HG03060 (cell line): Measurements from ENCODE around the gene FBXO44.
"Not testable (repeated sequence)": the region's sequence is repeated elsewhere in the genome, so short reads cannot be mapped to it uniquely, and the experiment has no call there.

Experiments used
- ATAC-seq: cut with Tn5 transposase; IDR thresholded peaks from one replicate; pipeline ENCODE4 v1.9.1; 2021; ENCODE audit warnings: low read depth, moderate number of reproducible peaks; ENCODE audit not compliant: unreplicated experiment

FBXO44 gene

DNA sequence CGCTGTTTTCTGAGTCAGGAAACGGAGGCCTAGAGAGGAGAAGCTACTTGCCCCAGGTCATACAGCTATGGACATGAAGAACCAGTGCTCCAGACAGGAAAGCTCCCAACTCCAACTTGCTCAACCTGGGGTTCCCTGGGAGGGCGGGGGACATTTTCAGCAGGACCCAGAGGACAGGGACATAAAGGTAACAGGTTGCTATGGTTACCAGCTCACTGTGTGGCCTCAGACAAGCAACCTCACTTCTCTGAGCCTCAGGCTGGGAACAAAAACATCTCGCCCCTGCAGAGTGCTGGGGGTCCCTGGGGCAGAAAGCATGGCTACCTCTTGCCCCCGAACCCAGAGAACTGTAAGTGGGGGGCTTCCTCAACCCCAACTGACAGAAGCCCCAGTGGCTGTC lies 16.6 kb upstream of the FBXO44 start:
- ATAC-seq: no peak

DNA sequence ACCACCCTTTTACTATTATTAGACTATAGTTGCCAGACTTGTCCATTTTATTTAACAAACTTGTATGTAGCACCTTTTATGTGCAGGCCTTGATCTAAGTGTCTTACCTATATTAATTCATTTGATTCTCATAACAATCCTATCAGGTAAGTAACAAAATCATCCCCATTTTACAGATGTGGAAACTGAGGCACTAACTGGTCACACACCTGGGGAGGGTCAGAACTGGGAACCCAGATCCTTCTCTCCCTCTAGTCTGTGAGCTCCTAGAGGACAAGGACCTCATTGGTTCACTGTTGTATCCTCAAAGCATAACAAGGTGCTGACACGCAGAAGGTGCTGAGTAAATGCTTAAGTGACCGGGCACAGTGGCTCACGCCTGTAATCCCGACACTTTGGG lies 15.3 kb upstream of the FBXO44 start:
- no peak for ATAC-seq

DNA sequence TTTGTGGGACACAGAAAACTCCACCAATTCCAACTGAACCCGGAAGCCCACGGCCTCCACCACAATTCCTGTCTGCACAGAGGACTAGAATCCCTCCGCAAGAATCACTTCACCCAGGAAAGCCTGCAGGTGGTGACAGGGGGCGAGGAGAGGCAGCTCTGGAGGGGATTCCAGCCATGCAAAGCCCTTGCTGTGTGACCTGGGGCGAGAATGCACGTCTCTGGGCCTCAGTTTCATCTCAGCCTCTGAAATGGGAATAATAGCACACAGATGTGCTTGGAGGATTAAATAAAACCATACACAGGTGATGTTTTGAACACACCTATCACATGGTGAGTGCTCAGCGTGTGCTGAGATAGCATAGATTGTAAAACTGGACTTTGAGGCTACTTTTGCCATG lies 14.6 kb upstream of the FBXO44 start:
- no peak for ATAC-seq

DNA sequence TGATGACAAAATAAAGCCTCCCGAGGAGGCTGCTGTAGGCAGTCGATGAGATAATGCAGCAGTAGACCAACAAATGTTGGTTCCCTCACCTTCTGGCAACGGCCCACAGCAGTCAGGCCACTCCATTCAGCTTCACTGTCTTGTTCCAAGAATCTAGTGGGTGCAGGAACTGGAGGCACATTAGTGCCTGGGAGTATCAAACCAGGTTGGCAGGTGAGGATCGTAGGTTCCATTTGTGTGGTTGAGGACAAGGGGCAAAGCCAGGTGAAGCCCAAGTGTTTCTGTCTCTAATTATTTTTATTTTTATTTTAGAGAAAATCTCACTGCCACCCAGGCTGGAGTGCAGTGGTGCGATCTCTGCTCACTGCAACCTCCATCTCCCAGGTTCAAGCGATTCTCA lies 13.7 kb upstream of the FBXO44 start:
- no peak for ATAC-seq

DNA sequence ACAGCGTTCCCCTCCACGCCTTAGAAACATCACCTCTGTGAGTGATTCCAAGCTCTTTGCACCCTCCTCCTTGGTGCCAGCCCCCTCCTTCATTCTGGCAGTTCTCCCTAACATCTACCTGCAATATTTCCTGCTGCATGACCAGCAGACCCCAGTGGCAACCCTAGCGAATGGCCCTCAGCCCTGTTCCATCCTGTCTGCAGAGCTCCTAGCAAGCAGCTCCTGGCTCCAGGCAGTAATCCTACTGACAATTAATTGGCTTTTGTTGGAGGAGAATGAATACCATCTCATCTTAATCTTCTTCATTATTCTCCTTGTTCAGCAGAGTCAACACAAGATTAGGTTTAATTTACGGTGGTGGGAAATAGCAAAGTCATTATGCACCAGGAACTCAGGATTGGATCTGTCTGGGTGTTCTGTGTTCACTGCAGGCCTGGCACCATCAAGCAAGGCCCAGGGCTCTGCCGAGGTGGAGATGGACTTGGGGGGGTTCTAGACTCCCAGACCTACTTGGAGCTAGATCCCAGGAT lies 12.8 kb upstream of the FBXO44 start:
- no peak for ATAC-seq

DNA sequence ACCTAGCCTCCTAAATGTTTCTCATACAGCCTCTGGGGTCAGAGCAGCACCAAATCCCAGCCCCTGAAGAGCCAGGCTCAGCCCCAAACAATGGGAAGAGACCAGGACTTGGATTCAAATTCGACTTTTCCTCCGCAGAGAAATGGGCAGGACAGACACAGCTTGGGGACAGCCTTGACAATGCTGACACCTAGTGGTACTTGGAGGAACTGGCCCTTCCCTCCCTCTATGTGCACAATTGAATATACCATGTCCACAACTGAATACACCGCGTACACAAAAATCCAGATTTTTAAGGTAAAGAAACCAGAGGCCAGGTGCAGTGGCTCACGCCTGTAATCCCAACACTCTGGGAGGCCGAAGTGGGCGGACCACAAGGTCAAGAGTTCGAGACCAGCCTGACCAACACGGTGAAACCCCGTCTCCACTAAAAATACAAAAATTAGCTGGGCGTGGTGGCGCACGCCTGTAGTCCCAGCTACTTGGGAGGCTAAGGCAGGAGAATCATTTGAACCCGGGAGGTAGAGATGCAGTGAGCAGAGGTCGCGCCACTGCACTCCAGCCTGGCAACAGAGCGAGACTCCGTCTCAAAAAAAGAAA lies 12.2 kb upstream of the FBXO44 start:
- ATAC-seq: not testable (repeated sequence)

DNA sequence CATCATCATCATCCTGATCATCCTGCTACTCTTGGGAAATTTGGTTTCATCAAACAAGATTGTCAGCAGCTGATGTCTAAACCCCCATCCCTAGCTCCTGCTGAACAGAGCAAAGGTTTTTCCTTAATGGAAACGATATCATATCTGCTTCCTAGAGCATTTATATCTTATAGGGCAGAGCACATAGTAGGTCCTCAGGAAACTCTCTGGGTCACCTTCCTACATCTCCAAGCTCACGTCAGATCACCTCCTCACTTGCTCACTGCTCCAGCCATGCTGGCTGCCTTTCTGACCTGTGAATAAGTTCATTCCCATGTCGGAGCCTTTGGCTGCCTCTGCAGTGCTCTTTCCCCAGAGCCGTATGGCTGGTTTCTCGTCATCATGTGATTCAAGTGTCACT lies 10.9 kb upstream of the FBXO44 start:
- no peak for ATAC-seq

DNA sequence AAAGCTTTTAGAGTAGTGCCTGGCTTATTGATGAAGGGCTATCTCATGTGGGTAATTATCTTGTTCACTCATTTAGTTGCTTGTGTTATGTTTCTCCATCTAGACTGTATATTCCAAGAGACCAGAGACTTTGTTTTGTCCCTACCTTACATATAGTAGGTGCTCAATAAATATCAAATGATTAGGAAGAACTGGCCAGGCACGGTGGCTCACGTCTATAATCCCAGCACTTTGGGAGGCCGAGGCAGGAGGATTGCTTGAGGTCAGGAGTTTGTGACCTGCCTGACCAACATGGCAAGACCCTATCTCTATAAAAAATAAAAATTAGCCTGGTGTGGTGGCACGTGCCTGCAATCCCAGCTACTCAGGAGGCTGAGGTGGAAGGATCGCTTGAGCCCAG lies 9.4 kb upstream of the FBXO44 start:
- ATAC-seq: no peak

DNA sequence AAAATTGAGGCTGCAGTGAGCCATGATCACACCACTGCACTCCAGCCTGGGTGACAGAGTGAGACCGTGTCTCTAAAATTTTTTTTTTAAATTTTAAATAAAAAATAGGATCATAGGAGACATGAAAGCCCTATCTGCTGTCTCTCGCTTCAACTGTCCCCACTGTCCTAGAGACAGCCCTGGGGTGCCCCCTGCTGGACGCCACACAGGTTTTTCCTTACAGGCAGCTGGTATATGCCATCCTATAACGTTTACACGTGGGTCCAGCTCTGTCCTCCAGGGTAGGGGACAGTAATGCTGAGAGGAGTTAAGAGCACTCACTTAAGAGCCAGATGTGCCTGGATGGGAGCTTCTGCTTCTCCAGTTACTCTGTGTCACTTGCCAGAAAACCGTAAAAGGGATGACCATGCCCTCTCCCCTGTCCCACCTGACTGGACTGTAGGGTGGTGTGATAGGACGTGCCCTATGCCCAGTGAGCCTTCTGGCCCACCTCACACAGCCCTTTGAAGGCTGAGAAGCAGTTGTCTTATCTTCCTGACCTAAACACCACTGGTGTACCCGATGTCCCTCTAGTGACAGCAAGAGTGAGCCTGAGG lies 8.9 kb upstream of the FBXO44 start:
- ATAC-seq: no peak

DNA sequence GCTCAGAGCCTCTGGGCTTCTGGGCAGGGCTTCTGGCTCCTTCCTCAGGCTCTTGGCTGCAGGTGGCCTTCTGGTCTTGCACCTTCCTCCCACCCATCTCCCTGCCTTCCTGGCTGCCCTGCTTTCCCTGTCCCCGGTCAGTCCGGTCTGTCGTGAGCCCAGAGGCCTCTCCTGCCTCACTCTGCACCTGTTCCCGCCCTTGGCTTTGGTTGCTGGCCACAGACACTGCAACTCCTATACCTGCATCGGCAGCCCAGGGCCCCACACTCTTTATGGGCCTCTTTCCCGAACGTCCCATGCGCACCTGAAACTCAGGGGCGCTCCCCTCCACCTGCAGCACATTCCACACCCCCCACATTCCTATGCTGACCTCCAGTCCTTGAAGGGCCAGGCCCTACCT lies 8.4 kb upstream of the FBXO44 start:
- no peak for ATAC-seq

DNA sequence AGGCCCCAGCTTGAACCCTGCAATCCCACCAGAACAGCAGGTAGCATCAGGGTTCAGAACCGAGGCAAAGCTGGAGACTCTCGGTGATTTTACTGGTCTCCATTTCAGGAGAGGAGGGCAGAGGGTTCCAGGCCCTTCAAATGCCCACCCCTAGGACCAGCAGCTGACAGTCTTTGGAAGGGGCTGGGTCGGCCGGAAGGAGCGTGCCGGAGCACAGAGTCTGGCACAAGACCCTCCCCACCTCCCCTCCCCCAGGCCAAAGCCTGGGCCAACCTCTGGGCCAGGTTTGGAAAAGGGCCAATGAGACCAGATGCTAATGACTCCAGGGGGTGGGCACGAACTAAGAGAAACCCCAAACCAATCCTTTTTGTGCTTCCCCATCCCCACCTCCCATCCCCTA lies 7.3 kb upstream of the FBXO44 start:
- no peak for ATAC-seq

DNA sequence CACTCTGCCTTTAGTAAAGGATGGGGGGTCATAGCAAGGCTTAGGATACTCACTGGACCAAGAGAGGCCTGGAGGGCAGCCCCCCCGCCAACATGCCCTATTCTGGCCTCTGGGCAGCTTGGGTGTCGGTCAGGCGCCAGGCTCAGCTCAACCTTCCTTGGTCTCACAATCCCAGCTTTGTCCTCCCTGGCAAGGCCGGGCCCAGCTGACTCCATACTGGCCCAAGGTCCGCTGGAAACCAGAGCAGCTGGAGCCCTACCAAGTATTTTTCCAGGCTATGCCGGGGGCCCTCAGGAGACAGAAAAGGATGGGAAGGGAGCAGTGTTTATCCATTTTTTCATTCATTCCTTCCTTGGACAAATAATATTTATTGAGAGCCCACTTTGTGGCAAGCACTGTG lies 6.6 kb upstream of the FBXO44 start:
- no peak for ATAC-seq

DNA sequence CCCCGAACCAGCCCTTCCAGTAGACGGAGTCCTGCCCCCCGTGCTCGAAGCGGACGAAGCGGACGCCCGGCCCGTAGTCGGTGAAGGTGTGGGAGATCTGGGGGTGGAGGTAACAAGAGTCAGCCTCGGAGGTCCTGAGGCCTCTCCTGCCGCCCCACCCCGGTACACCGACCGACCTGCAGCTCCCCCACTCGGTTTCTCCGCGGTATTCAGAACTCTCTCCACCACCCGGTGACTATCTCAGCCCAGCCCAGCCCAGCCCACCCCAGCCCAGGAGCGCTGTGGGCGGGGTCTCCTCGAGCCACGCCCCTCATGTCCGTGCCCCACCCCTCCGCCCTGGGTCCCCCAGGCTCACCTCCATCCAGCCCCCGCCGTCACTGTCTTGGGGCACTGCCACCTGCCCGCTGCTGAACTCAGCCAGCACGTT lies 5.9 kb upstream of the FBXO44 start:
- ATAC-seq: no peak

DNA sequence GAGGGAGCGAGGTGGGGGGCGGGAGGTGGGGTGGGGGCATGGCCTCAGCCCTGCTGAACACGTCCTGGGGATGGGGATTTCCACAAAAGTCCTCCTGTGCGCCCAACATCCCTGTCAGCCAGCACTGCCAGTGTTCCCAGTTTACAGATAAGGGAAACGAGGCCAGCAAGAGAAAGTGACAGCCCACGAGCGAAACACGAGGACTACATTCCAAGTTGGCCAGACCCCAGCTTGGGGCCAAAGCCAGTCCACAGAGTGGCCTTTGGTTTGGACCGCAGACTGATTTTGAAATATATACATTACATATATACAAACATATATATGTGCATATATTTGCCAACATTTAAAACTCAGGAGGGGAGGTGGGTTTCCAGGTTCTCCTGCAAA lies 5.4 kb upstream of the FBXO44 start:
- no peak for ATAC-seq

DNA sequence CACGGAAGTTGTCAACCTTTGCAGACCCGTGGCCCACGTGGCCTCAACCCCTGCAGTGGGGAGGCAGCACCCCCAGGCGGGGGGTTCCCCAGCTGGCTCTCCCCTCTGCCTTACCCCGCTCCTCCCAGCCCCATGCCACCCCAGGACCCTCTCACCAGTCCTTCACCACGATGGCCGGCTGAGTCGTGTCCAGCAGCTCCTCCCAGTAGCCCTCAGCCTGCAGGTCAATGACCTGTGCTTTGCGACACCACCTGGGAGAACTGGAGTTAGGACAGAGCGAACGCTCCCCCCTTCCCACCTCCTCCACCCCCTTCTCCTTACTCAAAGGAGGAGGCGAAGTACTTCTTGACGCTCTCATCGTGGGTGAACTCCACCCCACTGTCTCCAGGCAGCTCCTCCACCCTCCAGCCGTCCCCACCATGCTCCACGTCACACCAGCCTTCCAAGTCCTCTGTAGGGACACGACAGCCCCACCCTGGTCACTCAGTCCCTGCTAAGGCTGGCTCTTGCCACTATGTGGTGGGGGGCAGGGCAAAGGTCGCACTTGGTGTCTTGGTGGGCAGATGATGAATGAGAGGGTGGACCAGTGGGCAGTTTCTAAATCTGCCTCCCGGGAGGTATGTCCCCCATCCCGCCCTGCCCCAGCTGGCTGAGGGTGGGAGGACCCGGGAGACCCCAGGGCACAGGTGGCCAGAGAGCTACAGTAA lies 4.9 kb upstream of the FBXO44 start:
- no peak for ATAC-seq

DNA sequence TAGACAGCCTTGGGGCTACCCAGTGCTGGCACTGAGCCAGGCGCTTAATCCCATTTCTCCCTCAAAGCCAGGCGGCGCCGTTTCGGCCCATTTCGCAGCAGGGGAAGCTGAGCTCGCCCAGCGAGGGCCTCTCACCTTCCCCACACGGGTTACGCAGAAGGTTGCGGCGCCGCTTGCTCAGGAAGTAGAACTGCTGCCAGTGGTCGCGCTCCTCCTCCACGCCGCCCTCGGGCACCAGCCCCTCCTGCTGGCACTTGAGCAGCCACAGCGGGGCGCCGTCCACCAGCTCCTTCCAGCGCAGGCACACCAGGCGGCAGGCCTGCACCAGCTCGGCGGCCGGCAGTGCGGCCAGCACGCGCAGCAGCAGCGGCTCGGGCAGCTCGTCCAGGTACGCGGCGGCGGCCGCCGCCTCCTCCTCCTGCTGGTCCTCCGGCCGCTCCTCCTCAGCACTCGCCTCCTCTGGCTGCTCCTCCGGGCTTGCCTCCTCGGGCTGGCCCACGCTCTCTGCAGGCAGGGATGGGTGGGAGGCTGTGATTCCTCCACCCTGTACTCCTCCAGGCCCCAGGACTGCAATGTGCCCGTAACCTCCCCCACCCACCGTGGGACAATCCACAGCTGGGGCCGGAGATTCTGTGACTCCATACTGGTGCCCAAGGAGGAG lies 4.2 kb upstream of the FBXO44 start:
- ATAC-seq: no peak

DNA sequence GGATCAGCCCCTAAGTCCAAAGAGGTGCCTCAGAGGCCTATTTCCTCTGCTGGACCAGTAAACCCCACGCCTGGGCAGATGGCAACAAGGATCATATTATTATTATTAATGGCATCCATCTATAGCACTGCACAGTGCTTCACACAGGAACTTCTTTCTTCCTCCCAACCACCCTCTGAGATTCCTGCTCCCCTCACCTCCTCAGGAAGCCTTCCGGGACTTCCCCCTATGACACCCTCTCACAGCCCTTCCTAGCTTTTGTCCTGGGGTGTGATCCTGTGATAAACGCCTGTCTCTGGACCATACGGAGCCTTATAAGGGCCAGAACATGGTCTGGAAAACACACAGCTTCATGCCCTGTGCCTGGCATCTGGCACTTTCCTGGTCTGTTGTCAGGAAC lies 3.7 kb upstream of the FBXO44 start:
- ATAC-seq: no peak

DNA sequence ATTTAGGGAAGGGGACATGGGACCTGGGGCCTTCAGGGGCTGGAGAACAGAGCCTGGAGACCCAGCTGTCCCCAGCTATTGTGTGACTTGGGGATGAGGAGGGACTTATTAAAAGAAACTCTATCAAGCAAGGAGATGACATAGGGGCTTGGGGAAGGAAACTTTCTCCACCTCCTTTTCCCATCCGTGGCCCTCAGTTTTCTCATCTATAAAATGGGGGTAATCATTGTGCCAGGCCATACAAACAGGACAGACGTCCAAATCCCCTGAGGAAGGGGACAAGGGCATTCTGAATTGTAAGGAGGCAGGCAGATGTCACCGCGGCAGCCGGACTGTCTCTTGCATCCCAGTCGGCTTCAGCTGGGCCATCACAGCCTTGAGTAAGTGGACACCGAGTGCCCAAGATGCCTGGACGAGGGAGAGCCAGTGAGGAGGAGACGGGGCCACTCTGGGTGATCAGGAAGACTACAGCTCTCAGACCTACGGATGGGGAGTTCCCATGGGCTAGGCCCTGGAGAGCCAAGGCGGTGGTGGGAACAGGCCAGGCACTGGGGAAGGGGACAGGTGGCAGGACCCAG lies 2.4 kb upstream of the FBXO44 start:
- ATAC-seq: no peak

DNA sequence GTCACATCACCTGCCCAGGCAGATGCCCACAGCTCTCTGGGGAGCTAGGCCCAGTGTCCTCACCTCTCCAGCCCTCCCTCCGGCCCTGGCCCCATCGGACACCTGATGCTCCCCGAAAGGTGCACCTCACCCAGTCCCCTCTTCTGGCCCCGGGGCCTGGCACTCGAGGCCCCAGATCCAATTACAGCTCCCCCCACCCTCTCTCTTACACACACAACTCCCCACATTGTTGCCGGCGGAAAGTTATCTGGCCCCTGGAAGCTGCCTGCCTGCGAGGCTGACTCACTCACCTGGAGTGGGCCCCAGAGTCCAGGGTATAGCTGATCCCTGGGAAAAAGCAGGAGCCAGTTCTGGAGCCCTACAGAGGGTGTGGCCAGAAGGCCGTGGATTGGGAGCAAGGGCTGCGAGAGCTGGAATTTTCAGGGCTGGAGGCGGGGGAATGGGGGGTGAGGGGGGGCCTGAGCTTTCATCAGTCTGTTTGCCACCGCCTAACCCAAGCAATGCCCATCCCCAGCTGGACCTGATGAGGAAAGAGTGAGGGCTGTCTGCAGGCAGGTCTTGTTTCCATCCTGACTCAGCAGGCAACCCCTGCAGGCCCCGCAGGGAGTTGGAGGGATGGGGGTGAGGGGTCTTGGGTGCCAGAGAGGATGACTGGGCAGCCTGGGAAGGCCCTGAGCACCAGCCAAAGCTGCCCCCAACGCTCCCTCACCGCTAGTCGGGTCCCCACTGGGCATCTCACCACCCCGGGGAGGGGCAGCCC lies 1.4 kb upstream of the FBXO44 start:
- ATAC-seq: no peak

DNA sequence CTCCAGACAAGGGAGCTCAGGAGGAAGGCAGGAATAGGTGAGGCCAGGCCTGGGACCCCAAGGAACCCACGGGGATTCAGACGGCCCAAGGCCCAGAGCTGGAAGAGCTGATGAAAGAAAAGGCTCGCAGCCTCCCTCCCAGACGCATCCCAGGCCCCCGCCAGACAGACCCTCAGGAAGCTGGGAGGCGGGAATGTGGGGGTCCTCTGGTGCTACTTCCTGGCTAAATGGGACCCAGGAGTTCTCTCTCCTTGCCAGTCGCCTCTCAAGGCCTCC lies 878 bp upstream of the FBXO44 start:
- ATAC-seq: no peak
